Inferior parietal cortex (tissue), 1 donor: ENCODE measurements around the gene RPS27A.
A peak's percentile ranks its signal among the peaks of the same experiment; 100 is the strongest.
"Not testable (repeated sequence)": the region's sequence is repeated elsewhere in the genome, so short reads cannot be mapped to it uniquely, and the experiment has no call there.

Experiments used
- DNase-seq: peaks from one replicate; pipeline ENCODE4 v3.0.0-alpha.2; 2016; ENCODE audit errors: extremely low spot score

Gene RPS27A

DNA sequence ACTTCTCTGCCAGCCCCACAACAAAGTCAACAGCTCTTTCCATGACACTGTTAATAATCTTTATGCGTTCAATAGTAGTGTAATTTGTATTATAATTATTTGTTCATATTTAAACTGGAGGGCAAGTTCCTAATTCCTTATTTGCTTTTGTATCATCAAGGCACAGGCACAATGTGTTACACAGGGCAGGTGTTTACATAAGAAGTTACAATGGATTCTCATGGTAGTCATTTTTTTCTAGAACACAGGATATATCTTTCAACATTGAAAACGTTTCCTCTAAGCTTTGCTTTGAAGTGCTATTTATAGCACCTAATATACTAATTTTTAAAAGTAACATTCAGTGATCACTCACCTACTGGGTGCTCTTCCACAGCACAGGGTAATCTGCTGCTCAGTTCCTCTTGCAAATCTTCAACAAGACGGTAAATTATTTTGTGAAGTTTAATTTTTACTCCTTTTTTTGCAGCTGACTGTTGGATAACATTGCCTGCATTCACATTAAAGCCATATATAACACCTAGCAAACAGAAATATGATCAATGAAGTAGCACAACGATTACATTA lies 7.3 kb downstream of the RPS27A start:
- DNase-seq, result no peak

DNA sequence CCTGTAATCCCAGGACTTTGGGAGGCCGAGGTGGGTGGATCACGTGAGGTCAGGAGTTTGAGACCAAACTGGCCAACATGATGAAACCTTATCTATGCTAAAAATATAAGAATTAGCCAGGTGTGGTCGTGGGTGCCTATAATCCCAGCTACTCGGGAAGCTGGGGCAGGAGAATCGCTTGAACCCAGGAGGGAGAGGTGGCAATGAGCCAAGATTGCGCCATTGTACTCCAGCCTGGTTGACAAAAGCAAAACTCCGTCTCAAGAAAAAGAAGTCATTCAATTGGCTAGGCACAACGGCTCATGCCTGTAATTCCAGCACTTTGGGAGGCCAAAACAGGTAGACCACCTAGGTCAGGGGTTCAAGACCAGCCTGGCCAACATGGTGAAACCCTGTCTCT lies 9.1 kb downstream of the RPS27A start:
- not testable (repeated sequence) for DNase-seq

DNA sequence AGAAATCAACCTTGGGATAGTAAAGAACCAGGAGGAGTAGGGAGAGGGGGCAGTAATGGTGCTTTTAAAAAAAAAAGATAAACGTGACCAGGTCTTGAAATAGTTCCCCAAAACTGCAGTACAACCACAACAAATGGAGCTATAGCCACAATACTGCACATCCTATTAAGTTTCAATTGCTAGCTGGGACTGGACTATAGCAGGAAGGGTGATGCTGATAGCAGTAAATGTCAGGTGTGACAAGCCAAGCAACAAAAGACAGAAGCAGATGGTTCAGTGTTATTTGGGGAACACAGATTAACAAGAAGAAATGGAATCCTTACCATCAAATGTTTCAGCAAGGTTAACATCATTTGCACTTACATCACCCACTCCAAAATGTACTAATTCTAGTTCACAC lies 10.1 kb downstream of the RPS27A start:
- DNase-seq, result no peak

DNA sequence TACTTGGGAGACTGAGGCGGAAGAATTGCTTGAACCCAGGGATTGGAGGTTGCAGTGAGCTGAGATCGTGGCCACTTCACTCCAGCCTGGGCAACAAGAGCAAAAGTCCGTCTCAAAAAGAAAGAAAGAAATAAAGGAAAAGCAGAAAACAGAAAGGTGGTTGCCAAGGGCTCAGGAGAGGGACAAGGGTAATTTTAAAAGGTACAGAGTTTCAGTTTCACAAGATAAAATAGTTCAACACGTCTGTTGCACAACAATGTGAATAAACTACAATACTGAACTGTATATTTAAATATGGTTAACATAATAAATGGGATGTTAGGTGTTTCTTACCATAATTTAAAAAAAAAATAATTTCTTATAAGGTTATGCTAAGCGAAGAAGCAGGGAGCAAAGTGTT lies 12.9 kb downstream of the RPS27A start:
- DNase-seq, result no peak

DNA sequence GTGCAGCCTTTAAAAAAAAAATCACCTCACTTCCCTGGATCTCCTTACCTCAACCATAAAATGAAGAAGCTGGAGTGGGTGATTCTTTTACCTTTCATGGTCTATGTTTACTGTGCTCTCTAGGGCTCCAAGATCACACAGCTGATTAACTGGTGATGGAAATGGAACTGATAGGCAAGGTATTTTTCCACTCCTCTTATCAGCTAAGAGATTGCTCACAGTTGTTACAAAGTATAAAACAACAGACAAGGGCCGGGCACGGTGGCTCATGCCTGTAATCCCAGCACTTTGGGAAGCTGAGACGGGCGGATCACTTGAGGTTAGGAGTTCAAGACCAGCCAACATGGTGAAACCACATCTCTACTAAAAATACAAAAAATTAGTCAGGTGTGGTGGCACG lies 14.5 kb downstream of the RPS27A start:
- no peak for DNase-seq

DNA sequence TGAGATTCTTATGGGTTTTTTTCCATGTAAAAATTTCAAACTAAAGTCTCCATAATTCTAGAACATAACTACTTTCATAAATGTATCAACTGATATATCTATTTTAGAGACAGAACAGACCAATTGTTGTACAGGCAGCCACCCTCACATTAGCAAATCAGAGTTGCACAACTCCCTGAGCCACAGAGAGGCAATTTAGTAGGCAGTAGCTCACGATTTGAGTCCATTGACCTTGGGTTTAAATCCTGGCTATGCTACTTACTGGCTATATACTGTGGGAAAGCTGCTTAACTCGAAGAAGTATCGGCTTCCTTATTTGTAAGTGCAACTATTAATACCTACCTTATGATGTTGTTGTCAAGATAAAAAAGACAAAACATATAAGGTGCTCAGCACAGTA lies 20.3 kb downstream of the RPS27A start:
- DNase-seq, result no peak

DNA sequence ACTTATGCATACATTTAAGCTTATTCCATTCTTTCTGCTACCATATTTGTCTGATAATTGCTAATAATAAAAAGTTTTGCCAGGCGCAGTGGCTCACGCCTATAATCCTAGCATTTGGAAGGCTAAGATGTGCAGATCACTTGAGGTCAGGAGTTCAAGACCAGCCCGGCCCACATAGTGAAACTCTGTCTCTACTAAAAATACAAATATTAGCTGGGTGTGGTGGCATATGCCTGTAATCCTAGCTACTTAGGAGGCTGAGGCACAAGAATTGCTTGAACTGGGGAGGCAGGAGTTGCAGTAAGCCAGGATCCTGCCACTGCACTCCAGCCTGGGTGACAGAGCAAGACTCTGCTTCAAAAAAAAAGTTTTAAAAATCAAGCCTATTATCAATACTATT lies 27.1 kb downstream of the RPS27A start:
- DNase-seq, result not testable (repeated sequence)

DNA sequence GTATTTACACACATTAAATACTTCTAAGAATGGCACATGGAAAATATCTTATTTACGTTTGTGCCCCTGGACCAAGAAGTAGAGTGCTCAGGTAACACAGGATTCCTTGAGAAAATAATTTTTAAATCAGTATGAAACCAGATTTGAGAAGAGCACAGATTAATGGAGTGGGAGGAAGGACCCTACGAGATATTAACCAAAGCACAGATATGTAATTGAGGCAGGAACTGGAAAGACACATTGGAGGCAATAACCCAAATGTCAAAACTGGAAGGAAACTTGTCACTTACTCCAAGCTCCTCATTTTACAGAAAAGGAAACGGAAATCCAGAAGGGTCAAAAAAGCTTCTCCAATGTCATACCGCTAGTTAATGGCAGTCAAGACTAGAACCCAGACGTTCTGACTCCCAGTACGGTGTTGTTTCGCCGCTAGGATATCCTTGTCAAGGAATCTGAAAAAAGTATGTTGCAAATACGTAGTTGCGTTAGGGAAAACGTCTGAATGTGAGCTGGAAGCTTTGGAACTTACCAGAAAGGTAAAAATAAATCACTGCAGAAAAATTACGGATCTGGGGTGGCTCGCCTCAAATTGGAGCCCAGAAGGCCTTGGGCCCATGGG lies 35.9 kb downstream of the RPS27A start:
- no peak for DNase-seq

DNA sequence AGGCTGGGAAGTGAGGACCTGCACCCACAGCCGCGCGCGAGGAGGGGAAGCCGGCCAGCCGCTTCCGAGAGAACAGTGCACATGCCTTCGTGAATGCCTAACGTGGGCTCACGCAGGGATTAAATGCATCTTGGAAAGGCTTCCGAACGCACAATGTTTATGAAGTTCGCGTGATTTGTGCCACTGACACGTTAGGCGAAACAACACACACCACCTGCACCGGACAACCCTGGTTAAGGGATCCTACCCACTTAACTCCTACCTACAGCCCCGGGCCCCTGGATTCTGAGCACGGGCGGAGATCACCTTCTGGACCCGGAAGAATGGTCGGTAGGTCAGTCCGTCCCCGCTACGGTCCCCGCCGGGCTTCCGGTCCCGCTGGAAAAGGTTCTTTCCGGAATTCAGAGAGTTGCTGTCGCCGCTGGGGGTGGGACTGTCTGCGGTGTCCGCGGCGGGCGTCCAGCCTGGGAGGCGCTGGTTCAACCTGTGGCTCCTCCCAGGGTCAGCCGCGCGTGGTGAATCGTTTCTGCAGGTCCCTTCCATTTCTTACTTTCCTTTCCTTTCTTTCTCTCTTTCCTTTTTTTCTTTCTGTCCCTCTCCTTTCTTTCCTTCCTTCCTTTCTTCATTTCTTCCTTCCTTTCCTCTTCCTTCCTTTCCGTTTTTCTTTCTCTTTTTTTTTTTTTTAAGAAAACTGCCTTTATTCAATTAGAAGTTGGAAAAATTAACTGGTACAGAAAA lies 36.6 kb downstream of the RPS27A start, which contains the start of gene MTIF2:
MTIF2 (minus strand) TSS at position 325 of the 738 bp plus-strand sequence. CDS start 5,373 bp downstream, outside the sequence.
- DNase-seq, result peak; percentile 94

DNA sequence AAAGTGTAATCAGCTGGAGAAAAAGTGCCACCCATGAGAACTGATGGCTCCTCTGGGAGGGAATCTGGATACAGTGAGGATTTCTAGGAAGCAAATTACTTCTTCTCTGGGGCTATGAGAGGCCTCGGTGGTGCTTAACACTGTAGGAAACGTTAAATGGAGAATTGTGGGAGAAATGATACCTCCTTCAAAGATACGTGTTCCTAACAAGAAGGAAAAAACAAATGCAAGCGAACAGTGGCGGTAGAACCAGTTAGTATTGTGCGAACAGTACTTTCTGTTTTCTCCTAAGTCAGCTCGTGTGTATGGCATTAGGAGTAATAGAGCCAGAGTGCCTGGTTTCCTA lies 37.1 kb downstream of the RPS27A start:
- peak; percentile 22 for DNase-seq

DNA sequence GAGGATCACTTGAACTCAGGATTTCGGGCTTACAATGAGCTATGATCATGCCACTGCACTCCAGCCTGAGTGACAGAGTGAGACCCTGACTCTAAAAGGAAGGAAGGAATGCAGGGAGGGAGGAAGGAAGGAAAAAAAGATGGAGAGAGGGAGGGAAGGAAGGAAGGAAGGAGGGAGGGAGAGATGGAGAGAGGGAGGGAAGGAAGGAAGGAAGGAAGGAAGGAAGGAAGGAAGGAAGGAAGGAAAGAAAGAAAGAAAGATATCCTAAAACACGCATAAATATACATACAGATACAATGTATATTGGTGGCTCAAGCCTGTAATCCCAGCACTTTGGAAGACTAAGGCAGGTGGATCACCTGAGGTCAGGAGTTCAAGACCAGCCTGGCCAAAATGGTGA lies 41.9 kb downstream of the RPS27A start:
- not testable (repeated sequence) for DNase-seq

DNA sequence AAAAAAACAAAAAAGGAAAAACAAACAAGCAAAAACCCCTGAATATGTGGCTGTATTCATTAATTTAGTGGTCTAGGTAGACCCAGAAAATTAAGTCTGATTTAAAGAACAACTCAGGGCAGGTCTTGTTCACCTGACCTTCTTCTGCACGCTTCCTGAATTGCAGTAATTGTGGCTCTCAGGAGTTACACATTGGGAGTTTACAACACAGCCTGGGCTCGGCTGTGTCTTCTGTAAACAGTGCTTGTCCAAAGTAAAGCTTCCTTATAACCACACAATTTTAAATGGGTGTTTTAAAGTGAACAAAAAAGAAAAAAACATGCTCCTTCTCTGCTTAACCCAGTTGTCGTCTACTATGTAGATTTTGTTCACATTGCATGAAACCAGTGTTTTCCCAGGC lies 44.8 kb downstream of the RPS27A start:
- DNase-seq, result no peak

DNA sequence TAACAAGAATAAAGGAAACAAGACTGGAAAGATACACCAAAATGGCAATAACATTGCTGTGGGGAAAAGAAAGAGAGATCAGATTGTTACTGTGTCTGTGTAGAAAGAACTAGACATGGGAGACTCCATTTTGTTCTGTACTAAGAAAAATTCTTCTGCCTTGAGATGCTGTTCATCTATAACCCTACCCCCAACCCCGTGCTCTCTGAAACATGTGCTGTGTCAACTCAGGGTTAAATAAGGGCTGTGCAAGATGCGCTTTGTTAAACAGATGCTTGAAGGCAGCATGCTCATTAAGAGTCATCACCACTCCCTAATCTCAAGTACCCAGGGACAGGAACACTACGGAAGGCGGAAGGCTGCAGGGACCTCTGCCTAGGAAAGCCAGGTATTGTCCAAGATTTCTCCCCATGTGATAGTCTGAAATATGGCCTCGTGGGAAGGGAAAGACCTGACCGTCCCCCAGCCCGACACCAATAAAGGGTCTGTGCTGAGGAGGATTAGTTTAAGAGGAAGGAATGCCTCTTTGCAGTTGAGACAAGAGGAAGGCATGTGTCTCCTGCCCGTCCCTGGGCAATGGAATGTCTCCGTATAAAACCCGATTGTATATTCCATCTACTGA lies 46.8 kb downstream of the RPS27A start:
- DNase-seq, result not testable (repeated sequence)

DNA sequence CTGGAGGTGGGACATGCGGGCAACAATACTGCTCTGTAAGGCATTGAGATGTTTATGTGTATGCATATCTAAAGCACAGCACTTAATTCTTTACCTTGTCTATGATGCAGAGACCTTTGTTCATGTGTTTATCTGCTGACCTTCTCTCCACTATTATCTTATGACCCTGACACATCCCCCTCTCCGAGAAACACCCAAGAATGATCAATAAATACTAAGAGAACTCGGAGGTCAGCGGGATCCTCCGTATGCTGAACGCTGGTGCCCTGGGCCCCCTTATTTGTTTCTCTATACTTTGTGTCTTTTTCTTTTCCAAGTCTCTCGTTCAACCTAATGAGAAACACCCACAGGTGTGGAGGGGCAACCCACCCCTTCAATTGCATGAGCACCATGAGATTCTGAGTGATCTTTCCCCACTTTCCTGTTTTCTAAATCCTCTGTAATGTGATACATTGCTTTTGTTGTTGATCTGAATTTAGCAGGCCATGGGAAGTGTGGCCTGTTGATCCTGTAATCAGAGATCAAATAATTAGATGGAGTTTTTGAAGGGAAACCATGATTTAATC lies 47.5 kb downstream of the RPS27A start:
- not testable (repeated sequence) for DNase-seq

DNA sequence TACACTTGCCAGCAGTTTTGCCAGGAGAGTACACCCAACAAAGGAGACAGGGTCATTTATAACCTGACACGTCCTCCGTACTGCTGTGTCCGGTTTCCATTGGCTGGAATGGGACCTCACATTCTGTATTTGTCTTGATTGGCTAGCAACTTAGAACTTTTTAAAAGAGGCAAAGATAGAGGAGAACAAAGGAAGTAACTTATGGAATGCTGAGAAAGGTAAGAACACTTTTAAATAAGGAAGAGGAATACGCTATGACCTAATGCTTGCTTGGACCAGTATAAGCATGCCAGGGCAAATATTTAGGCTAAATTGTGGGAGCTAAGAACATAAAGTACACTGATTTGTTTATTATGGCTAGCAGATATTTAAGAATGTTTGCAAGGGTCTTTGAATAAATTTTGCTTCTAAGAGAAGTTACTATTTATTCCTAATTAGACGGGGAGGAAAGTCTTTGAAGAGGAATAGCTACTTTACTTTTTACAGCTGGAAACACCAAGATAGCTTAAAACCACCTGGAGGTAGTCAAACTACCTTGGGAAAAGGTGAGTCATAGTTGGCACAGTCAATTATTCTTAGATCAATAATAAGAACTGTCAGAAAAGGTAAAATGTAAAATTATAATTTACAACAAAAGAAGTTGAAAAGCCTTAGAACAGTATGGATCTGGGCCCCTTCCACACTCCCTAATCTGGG lies 48.5 kb downstream of the RPS27A start:
- not testable (repeated sequence) for DNase-seq

DNA sequence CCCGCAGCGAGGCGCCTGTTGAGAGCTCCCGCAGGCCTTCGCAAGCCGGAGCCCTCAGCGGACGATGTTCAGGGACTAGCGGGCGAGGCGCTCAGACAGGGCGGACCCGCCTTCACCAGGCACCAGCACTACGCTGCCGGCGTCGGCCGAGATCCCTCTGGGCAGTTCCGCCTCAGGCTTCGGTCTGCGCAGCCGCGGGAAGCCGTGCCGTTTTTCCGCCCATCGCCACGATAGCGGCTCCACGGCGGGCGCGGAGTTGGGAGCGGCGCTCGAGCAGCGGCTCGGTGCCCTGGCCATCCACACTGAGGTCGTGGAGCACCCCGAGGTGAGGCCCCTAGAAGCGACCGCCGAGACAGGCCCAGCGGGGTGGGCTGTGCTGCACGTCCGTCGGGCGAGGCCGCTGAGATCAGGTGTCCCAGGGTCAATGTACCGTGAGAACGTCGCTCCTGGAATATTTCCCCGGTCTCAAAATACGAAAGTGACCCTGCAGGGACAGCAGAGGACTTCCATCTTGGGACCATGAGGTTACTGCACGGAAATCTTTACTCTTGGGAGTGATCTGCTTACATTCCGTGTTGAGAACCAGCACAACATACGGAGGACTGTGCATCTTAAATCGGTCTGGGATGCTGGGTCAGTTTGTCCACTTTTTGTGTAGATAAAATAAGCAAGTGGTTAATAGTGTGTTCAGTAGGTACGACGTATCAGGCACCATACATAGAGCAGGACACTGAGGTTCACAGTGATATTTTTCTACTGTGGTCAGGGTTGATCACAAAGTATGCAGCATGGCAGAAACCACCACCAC lies 49.8 kb downstream of the RPS27A start:
- DNase-seq, result peak; percentile 83

DNA sequence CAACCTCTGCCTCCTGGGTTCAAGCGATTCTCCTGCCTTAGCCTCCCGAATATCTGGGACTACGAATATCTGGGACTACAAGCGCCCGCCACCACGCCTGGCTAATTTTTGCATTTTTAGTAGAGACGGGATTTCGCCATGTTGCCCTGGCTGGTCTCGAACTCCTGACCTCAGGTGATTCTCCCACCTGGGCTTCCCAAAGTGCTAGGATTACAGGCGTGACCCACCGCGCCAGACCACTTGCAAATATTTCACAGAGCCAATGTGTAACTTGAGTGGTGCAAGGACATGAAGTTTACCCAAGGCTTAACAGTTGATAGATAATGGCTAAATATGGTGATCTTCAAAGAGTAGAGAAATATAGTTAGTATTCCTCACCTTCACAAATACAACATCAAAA lies 50.6 kb downstream of the RPS27A start:
- no peak for DNase-seq
